H9 (cell line): Measurements from ENCODE around the gene SNRNP200. TPM values are rescaled to one million over a fixed set of nuclear protein-coding genes. Genes with fewer than 3 reads are reported as not detected.
"Not testable (repeated sequence)": the region's sequence is repeated elsewhere in the genome, so short reads cannot be mapped to it uniquely, and the experiment has no call there.

Source experiments
- DNase-seq: peaks from one replicate; pipeline ENCODE4 v3.0.0-alpha.2; 2017
- H2AFZ ChIP-seq: one replicate; pipeline ENCODE4 v1.6.1; 2013; ENCODE audit warnings: mild to moderate bottlenecking, low read length, control low read depth, moderate library complexity
- H2AK5ac ChIP-seq: 2 replicates; pipeline ENCODE4 v1.6.1; 2013; ENCODE audit warnings: low read length, control low read depth, mixed read lengths; ENCODE audit not compliant: insufficient read length
- H2BK120ac ChIP-seq: one replicate; pipeline ENCODE4 v1.6.1; 2013; ENCODE audit warnings: low read depth, mild to moderate bottlenecking, low read length, control low read depth, inconsistent platforms; ENCODE audit not compliant: poor library complexity, severe bottlenecking
- H2BK12ac ChIP-seq: 2 replicates; pipeline ENCODE4 v1.6.1; 2013; ENCODE audit warnings: low read length, control low read depth, mixed read lengths, low read depth; ENCODE audit not compliant: insufficient read length
- H2BK15ac ChIP-seq: 2 replicates; pipeline ENCODE4 v1.6.1; 2013; ENCODE audit warnings: low read depth, low read length, control low read depth
- H2BK20ac ChIP-seq: one replicate; pipeline ENCODE4 v1.6.1; 2013; ENCODE audit warnings: low read depth, mild to moderate bottlenecking, low read length, control low read depth, inconsistent platforms; ENCODE audit not compliant: poor library complexity, severe bottlenecking
- H2BK5ac ChIP-seq: 2 replicates; pipeline ENCODE4 v1.6.1; 2013; ENCODE audit warnings: low read length, control low read depth, mixed read lengths; ENCODE audit not compliant: insufficient read length
- H3K14ac ChIP-seq: 2 replicates; pipeline ENCODE4 v1.6.1; 2013; ENCODE audit warnings: low read length, control low read depth; ENCODE audit not compliant: insufficient read depth
- H3K18ac ChIP-seq: 2 replicates; pipeline ENCODE4 v1.6.1; 2013; ENCODE audit warnings: low read depth, mild to moderate bottlenecking, mixed read lengths, low read length, control low read depth; ENCODE audit not compliant: insufficient read length
- H3K23ac ChIP-seq: 2 replicates; pipeline ENCODE4 v1.6.1; 2013; ENCODE audit warnings: low read length, control low read depth, mixed read lengths, low read depth; ENCODE audit not compliant: insufficient read length
- H3K23me2 ChIP-seq: 2 replicates; pipeline ENCODE4 v1.6.1; 2013; ENCODE audit warnings: low read depth, mild to moderate bottlenecking, mixed read lengths, low read length, control low read depth; ENCODE audit not compliant: insufficient read length, poor library complexity, severe bottlenecking
- H3K27ac ChIP-seq: 2 replicates; pipeline ENCODE4 v1.5.1; 2013; ENCODE audit warnings: low read length, control low read depth, mixed read lengths, low read depth; ENCODE audit not compliant: insufficient read length
- H3K27me3 ChIP-seq: 2 replicates; pipeline ENCODE4 v1.6.1; 2013; ENCODE audit warnings: low read length, control low read depth, inconsistent platforms; ENCODE audit not compliant: insufficient read depth
- H3K4ac ChIP-seq: 2 replicates; pipeline ENCODE4 v1.6.1; 2013; ENCODE audit warnings: low read depth, mild to moderate bottlenecking, control low read depth, inconsistent platforms, low read length, moderate library complexity
- H3K4me1 ChIP-seq: 2 replicates; pipeline ENCODE4 v1.6.1; 2013; ENCODE audit warnings: low read length, control low read depth, inconsistent platforms; ENCODE audit not compliant: insufficient read depth
- H3K4me2 ChIP-seq: 2 replicates; pipeline ENCODE4 v1.6.1; 2013; ENCODE audit warnings: low read length, control low read depth, mixed read lengths; ENCODE audit not compliant: insufficient read length, insufficient read depth
- H3K56ac ChIP-seq: 2 replicates; pipeline ENCODE4 v1.6.1; 2013; ENCODE audit warnings: low read depth, mild to moderate bottlenecking, mixed read lengths, low read length, control low read depth; ENCODE audit not compliant: insufficient read length
- H3K79me1 ChIP-seq: 2 replicates; pipeline ENCODE4 v1.6.1; 2013; ENCODE audit warnings: low read depth, mild to moderate bottlenecking, moderate library complexity, low read length, control low read depth, inconsistent platforms; ENCODE audit not compliant: insufficient read depth, poor library complexity, severe bottlenecking
- H3K79me2 ChIP-seq: 2 replicates; pipeline ENCODE4 v1.6.1; 2013; ENCODE audit warnings: low read length, control low read depth, inconsistent platforms; ENCODE audit not compliant: insufficient read depth
- H3K9ac ChIP-seq: 2 replicates; pipeline ENCODE4 v1.6.1; 2013; ENCODE audit warnings: low read length, control low read depth, mixed read lengths; ENCODE audit not compliant: insufficient read length; ENCODE audit errors: extremely low read depth
- H3K9me3 ChIP-seq: one replicate; pipeline ENCODE4 v1.6.1; 2013; ENCODE audit warnings: low read depth, low read length, inconsistent platforms; ENCODE audit not compliant: control insufficient read depth
- H3T11ph ChIP-seq: one replicate; pipeline ENCODE4 v1.6.1; 2013; ENCODE audit warnings: mild to moderate bottlenecking, low read length, control low read depth, inconsistent platforms
- H4K20me1 ChIP-seq: one replicate; pipeline ENCODE4 v1.6.1; 2013; ENCODE audit not compliant: control insufficient read depth, insufficient read length, insufficient read depth
- H4K5ac ChIP-seq: 2 replicates; pipeline ENCODE4 v1.6.1; 2013; ENCODE audit warnings: low read depth, mild to moderate bottlenecking, mixed read lengths, low read length, control low read depth; ENCODE audit not compliant: insufficient read length
- H4K8ac ChIP-seq: replicated peaks from 2 replicates; pipeline ENCODE4 v1.6.1; 2013; ENCODE audit warnings: low read length, control low read depth, mixed read lengths, low read depth; ENCODE audit not compliant: insufficient read length
- H4K91ac ChIP-seq: 2 replicates; pipeline ENCODE4 v1.6.1; 2013; ENCODE audit warnings: low read depth, mild to moderate bottlenecking, moderate library complexity, mixed read lengths, low read length, control low read depth; ENCODE audit not compliant: insufficient read length
- H3K27ac Mint-ChIP-seq, 3 experiments: 2 replicates in 2 of 3; 3 replicates in 1 of 3; pipeline ENCODE4 v1.8.0; 2020 to 2021; ENCODE audit warnings: mixed read lengths in 3 of 3, mild to moderate bottlenecking in 1 of 3, moderate library complexity in 1 of 3
- H3K27me3 Mint-ChIP-seq: 2 replicates; pipeline ENCODE4 v1.8.0; 2021; ENCODE audit warnings: low read depth, mild to moderate bottlenecking, moderate library complexity, mixed read lengths
- H3K36me3 Mint-ChIP-seq, 3 experiments: 2 replicates in 2 of 3; 3 replicates in 1 of 3; pipeline ENCODE4 v1.8.0; 2020 to 2021; ENCODE audit warnings: low read depth in 3 of 3, mixed read lengths in 3 of 3; ENCODE audit not compliant: insufficient read depth in 1 of 3
- H3K4me1 Mint-ChIP-seq, 2 experiments: 2 replicates each; pipeline ENCODE4 v1.8.0; 2020; ENCODE audit warnings: mixed read lengths in 2 of 2
- H3K4me3 Mint-ChIP-seq, 2 experiments: 2 replicates in 1 of 2; 3 replicates in 1 of 2; pipeline ENCODE4 v1.8.0; 2020 to 2021; ENCODE audit warnings: mild to moderate bottlenecking in 2 of 2, mixed read lengths in 2 of 2, moderate library complexity in 1 of 2
- H3K9me3 Mint-ChIP-seq, 2 experiments: 2 replicates in 1 of 2; 3 replicates in 1 of 2; pipeline ENCODE4 v1.8.0; 2020; ENCODE audit warnings: mild to moderate bottlenecking in 2 of 2, mixed read lengths in 2 of 2, moderate library complexity in 1 of 2
- CTCF ChIP-seq: fragments of 200-600 bp; sonication (generic); conservative IDR thresholded peaks from 3 replicates; pipeline ENCODE4 v1.8.0; 2021; ENCODE audit warnings: antibody characterized with exemption, mild to moderate bottlenecking
- WGBS: extraction: QIAGEN DNeasy Blood & Tissue Kit; methylation state at CpG from one replicate; pipeline ENCODE4 v1.1.7; 2013; ENCODE audit warnings: missing lambda C conversion rate, low lambda C conversion rate, mixed read lengths; ENCODE audit not compliant: insufficient read length; ENCODE audit errors: extremely low coverage; 5-methylcytosine and 5-hydroxymethylcytosine counted together
- total RNA-seq: library from RNA; stranded (reverse); gene quantifications from 2 replicates; pipeline ENCODE4 v1.2.1, GENCODE V29; 2021

SNRNP200 gene
- total RNA-seq, 1 experiment from 2014 or later: 215 TPM

GRCh38 chr2:96258166-96259022 is 47.0 kb downstream of the SNRNP200 start:
- Mint-ChIP-seq H3K27me3 (no peaks in the 10 kb centered on the region), H3K9me3 (no peaks in the 10 kb centered on the region), H3K4me3 (no peak overlapping the region), H3K4me1 (peaks cover 7 to 15% of the 10 kb centered on the region in 2 experiments), H3K27ac (no peak overlapping the region), H3K36me3 (peaks cover 6 to 36% (median 22%) of the 10 kb centered on the region in 3 experiments; a peak in 6 of 7 replicates)
- no peak overlapping the region for H4K91ac ChIP-seq
- no peak overlapping the region for H4K5ac ChIP-seq
- H3K14ac ChIP-seq: no peak overlapping the region
- no peak overlapping the region for H3K27ac ChIP-seq
- H4K8ac ChIP-seq: no peak overlapping the region
- no peak overlapping the region for H2BK15ac ChIP-seq
- H3K18ac ChIP-seq: no peak overlapping the region
- H2BK120ac ChIP-seq: no peak overlapping the region
- no peaks in the 10 kb centered on the region for H4K20me1 ChIP-seq
- no peak overlapping the region for H3K56ac ChIP-seq
- H3K79me1 ChIP-seq: no peaks in the 10 kb centered on the region
- no peak overlapping the region for H3K9ac ChIP-seq
- H3K9me3 ChIP-seq: no peaks in the 10 kb centered on the region
- H2AK5ac ChIP-seq: no peak overlapping the region
- no peak overlapping the region for H2BK20ac ChIP-seq
- WGBS: no CpG with 5 or more reads among the region's 7 CpGs
- no peak overlapping the region for H3K4me2 ChIP-seq
- no peaks in the 10 kb centered on the region for H3K79me2 ChIP-seq
- H3K27me3 ChIP-seq: no peaks in the 10 kb centered on the region
- H2BK12ac ChIP-seq: no peak overlapping the region
- DNase-seq: no peak
- no peak overlapping the region for H3K4ac ChIP-seq
- no peak overlapping the region for H2AFZ ChIP-seq
- H3K23ac ChIP-seq: no peak overlapping the region
- TF ChIP-seq CTCF: no peak
- H2BK5ac ChIP-seq: no peak overlapping the region
- H3K4me1 ChIP-seq: no peaks in the 10 kb centered on the region
- H3T11ph ChIP-seq: no peak overlapping the region
- no peaks in the 10 kb centered on the region for H3K23me2 ChIP-seq

GRCh38 chr2:96257744-96258143 is 47.6 kb downstream of the SNRNP200 start:
- H3K4me3 Mint-ChIP-seq, H3K9me3 Mint-ChIP-seq, H3K9ac ChIP-seq, DNase-seq, H4K20me1 ChIP-seq, H2AFZ ChIP-seq, H4K91ac ChIP-seq, H3K23ac ChIP-seq, H3K4me2 ChIP-seq, H3K4ac ChIP-seq, H2BK120ac ChIP-seq, H3K79me1 ChIP-seq, H4K8ac ChIP-seq, H2BK15ac ChIP-seq, H3K4me1 ChIP-seq, H3K18ac ChIP-seq, H3K27me3 Mint-ChIP-seq, H3K23me2 ChIP-seq, H4K5ac ChIP-seq, H2BK5ac ChIP-seq, H3K56ac ChIP-seq, H3K27ac ChIP-seq, H2BK12ac ChIP-seq, H3K79me2 ChIP-seq, H3K27ac Mint-ChIP-seq, H2AK5ac ChIP-seq, H3T11ph ChIP-seq, H3K14ac ChIP-seq, H2BK20ac ChIP-seq, H3K27me3 ChIP-seq, H3K9me3 ChIP-seq: not testable (repeated sequence)
- Mint-ChIP-seq H3K36me3 (peaks cover 6 to 43% (median 25%) of the 10 kb centered on the region in 3 experiments; a peak in 6 of 7 replicates), H3K4me1 (peaks cover 7 to 15% of the 10 kb centered on the region in 2 experiments)
- WGBS: no CpG with 5 or more reads among the region's 3 CpGs
